ENCODE results near the gene ZNF511. TPM values are rescaled to one million over a fixed set of nuclear protein-coding genes. Genes with fewer than 3 reads are reported as not detected.
A peak's percentile ranks its signal among the peaks of the same experiment; 100 is the strongest.

Gene ZNF511
- total RNA-seq, 4 donors from 2014 or later: 23.1 to 45.5 (median 30.0) TPM

DNA sequence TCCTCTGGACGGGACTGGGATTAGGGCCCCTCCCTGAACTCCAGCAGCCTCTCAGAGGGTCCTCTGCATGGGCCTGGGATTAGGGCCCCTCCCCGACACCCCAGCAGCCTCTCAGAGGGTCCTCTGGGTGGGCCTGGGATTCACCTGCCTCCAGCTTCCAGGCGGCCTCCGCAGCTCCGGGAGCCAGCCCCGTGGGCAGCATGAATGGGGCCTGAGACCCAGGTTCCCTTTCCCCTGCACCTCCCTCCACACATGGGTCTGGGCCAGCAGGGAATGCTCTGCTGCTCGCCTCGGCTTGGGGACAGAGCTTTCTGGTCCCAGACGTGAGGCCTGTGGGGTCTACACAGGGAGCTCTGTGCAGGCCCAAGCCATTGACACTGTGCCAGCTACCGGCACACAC lies 5.5 kb upstream of the ZNF511 start:
- Histone ChIP-seq H3K27me3 (no peaks in the 10 kb centered on the region), H3K4me3 (no peak overlapping the region), H3K27ac (no peak overlapping the region), H3K36me3 (no peaks in the 10 kb centered on the region), H3K9me3 (no peaks in the 10 kb centered on the region), H3K4me1 (peaks cover 5 to 13% of the 10 kb centered on the region in 2 donors)
- intact Hi-C loops (cut with DNase I; ENCODE audit: low total_unique reads): no loop called here
- DNase-seq: no peak
- TF ChIP-seq, protein P1, sequence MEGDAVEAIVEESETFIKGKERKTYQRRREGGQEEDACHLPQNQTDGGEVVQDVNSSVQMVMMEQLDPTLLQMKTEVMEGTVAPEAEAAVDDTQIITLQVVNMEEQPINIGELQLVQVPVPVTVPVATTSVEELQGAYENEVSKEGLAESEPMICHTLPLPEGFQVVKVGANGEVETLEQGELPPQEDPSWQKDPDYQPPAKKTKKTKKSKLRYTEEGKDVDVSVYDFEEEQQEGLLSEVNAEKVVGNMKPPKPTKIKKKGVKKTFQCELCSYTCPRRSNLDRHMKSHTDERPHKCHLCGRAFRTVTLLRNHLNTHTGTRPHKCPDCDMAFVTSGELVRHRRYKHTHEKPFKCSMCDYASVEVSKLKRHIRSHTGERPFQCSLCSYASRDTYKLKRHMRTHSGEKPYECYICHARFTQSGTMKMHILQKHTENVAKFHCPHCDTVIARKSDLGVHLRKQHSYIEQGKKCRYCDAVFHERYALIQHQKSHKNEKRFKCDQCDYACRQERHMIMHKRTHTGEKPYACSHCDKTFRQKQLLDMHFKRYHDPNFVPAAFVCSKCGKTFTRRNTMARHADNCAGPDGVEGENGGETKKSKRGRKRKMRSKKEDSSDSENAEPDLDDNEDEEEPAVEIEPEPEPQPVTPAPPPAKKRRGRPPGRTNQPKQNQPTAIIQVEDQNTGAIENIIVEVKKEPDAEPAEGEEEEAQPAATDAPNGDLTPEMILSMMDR (IDR thresholded peaks at IDR 0.05): no peak
- TF ChIP-seq POLR2A (IDR thresholded peaks at IDR 0.05): no peak

DNA sequence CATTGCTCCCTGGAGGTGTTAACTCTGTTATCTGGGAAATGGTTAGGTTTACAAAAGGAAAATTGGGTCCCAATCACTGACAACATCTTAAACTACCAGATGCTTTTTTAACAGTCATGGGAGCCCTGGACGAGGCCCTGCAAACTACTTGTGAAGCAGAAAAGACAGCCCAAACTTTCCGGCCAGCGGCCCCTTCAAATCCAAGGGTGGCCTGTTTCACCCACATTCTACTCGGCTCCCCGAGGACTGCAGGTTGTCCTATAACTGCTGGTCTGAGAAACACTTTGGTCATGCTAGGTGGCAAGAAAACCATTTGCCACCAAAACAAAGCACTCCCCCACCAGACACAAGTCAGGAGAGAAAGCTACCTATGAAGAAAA lies 2.6 kb upstream of the ZNF511 start:
- TF ChIP-seq POLR2A (IDR thresholded peaks at IDR 0.05): no peak
- TF ChIP-seq, protein P1 (IDR thresholded peaks at IDR 0.05): no peak
- Histone ChIP-seq H3K27ac (no peak overlapping the region), H3K4me1 (peaks cover 5 to 13% of the 10 kb centered on the region in 2 donors), H3K36me3 (no peaks in the 10 kb centered on the region), H3K9me3 (no peaks in the 10 kb centered on the region), H3K27me3 (no peaks in the 10 kb centered on the region), H3K4me3 (no peak overlapping the region)
- intact Hi-C loops (cut with DNase I; ENCODE audit: low total_unique reads): no loop called here
- DNase-seq: no peak

DNA sequence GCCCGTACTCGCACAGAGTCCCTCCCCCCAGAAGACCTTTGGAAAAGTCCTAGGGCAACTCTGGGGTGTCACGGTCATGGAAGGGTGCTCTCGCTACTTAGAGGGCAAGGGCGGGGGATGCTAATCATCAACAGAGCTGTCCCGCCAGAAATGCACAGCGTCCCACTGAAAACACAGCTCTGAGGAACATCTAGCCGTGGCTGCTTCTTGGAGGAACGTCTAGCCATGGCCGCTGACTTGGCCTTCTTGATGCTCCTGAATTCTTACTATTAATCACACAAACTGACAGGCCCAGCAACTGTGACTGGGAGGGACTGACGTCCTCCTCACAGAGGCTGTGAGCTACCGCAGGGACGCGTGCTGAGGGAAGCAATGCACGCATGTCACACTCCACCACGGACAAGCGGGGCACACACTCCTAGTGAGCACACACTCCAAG lies 1.8 kb upstream of the ZNF511 start:
- H3K4me1 ChIP-seq: peaks cover 5 to 13% of the 10 kb centered on the region in 2 donors
- H3K9me3 ChIP-seq: no peaks in the 10 kb centered on the region
- no peaks in the 10 kb centered on the region for H3K36me3 ChIP-seq
- H3K27me3 ChIP-seq: no peaks in the 10 kb centered on the region
- TF ChIP-seq POLR2A (IDR thresholded peaks at IDR 0.05): no peak
- TF ChIP-seq, protein P1 (IDR thresholded peaks at IDR 0.05): no peak
- DNase-seq: no peak
- H3K27ac ChIP-seq: no peak overlapping the region
- intact Hi-C loops (cut with DNase I; ENCODE audit: low total_unique reads): no loop called here
- H3K4me3 ChIP-seq: peak overlapping the region in 1 of 2 donors; percentile 89

DNA sequence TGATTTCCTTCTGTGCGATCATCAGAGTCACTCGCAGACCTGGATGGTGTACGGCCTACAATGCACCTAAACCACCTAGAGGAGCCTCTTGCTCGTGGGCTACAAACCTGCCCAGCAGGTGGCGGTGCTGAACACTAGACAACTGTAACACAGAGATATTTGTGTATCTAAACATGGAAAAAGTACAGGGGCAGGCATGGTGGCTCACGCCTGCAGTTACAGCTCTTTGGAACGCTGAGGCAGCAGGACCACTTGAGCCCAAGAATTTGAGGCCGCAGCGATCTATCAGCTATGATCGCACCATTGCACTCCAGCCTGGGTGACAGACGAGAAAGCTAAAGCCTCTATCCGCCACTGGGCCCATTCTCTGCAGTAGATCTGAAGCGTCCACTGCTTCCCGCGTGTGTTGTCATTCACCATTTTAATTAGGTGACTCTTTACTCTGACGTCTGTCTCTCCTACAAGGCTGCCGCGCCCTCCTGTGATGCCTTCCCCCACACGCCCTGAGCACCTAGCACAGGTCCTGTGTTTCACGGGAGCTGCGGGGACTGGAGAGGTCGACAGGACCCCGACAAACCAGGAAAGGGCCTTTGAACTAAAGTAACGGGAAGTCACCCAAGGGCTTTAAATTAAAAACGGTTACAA lies 816 bp upstream of the ZNF511 start:
- peak; percentile 47 to 57 for DNase-seq
- Histone ChIP-seq H3K9me3 (no peaks in the 10 kb centered on the region), H3K4me1 (peaks cover 5 to 13% of the 10 kb centered on the region in 2 donors), H3K4me3 (peak overlapping the region; percentile 72 to 89), H3K27ac (peak overlapping the region; percentile 92 to 97), H3K36me3 (no peaks in the 10 kb centered on the region), H3K27me3 (no peaks in the 10 kb centered on the region)
- intact Hi-C loops (cut with DNase I; ENCODE audit: low total_unique reads): no loop called here
- TF ChIP-seq, protein P1 (IDR thresholded peaks at IDR 0.05): peak in 3 of 4 experiments; percentile 20 to 27 (median 21)
- no peak for TF ChIP-seq POLR2A (IDR thresholded peaks at IDR 0.05)

DNA sequence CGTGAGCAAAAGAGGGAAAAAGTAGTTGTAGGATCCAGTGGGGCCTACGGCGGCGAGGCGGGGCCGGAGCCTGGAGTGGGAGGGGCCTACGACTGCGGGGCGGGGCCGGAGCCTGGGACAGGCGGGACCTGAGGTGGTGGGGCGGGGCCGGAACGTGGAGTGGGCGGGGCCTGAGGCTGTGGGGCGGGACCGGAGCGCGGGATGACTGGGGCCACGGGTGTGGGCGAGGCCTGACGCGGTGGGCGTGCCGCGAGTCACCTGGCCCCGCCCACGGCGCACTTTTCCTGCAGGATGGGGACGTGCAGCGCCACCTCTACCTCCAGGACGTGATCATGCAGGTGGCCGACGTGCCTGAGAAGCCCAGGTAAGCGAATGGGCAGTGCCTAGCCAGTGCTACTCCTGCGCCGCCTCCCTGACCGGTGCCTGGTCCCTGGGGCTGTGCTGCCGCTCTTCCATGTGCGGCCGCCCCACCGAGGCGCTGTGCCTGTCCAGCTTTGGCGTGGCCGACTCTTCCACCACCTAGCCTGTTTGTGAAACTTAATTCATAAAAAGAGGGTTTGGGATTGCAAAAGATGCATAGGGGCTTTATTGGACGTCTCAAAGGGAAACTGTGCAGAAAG lies 496 bp downstream of the ZNF511 start:
- Histone ChIP-seq H3K4me1 (peaks cover 5 to 13% of the 10 kb centered on the region in 2 donors), H3K27ac (peak overlapping the region; percentile 92 to 97), H3K36me3 (no peaks in the 10 kb centered on the region), H3K4me3 (peak overlapping the region; percentile 72 to 89), H3K27me3 (no peaks in the 10 kb centered on the region), H3K9me3 (no peaks in the 10 kb centered on the region)
- intact Hi-C loops (cut with DNase I; ENCODE audit: low total_unique reads): no loop called here
- peak; percentile 93 for DNase-seq
- TF ChIP-seq, protein P1 (IDR thresholded peaks at IDR 0.05): no peak
- no peak for TF ChIP-seq POLR2A (IDR thresholded peaks at IDR 0.05)

Measured in uterus (tissue), 4 donors.